CD4-positive, alpha-beta T cell treated with Interleukin-1 beta for 1 hour (primary cell): ENCODE results near the gene TTC4.

Experiments
- DNase-seq, 2 donors: peaks; one replicate each; pipeline ENCODE4 v3.0.0-alpha.2; 2020 to 2022

TTC4 gene

DNA sequence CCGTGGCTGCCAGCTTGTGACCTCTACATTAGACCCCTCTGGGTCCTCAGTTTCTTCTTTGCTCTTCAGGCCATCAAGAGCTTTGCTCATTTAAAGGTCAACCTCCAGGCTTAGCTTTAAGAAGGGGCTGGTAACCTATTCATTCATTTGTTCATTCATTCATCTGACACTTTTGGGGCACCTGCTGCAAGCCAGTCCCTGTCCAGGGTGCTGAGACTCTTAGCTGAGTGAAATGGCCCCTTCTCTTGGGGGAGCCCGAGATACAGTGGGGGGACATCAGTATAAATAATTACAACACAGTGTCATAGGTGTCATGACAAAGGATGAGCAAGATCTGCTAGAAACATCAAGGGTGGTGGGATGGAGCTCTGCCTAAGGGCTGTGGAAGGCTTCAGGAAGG, 10.5 kb upstream of the TTC4 start:
- no peak for DNase-seq

DNA sequence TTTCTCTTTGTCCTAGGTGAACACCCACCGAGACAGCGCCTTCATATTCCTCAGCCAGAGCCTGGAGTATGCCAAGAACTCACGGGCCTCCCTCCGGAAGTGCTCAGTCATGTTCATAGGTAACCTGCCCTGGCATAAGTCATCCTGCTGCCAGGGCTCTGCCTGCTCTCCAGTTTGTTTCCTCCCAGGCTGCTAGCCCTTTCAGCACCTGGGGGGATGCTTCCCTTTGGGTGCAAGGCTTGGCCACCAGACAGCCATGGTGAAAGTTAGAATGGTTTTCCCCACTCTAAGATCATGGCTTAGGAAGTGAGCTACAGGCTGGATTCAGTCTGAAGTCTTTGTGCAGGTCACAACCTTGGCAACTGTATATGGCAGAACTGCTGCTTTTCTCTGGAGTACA, 9.2 kb upstream of the TTC4 start:
- no peak for DNase-seq

DNA sequence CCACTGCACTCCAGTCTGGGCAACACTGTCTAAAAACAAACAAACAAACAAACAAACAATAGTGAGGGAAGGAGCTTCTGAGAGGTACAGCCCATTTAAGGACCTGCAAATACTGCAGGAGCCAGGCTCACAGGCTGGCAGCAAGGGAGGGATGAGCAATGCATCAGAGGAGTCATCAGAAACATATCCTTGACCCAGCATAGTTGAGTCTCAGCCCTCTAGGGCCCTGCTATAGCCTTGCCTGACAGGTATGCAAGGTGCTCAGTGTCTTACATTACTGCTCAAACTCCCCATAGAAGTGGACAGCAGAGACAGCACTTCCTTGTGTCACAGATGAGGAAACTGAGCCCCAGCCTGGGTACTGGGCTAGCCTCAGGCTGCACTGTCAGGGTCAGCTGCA, 7.3 kb upstream of the TTC4 start:
- no peak for DNase-seq

DNA sequence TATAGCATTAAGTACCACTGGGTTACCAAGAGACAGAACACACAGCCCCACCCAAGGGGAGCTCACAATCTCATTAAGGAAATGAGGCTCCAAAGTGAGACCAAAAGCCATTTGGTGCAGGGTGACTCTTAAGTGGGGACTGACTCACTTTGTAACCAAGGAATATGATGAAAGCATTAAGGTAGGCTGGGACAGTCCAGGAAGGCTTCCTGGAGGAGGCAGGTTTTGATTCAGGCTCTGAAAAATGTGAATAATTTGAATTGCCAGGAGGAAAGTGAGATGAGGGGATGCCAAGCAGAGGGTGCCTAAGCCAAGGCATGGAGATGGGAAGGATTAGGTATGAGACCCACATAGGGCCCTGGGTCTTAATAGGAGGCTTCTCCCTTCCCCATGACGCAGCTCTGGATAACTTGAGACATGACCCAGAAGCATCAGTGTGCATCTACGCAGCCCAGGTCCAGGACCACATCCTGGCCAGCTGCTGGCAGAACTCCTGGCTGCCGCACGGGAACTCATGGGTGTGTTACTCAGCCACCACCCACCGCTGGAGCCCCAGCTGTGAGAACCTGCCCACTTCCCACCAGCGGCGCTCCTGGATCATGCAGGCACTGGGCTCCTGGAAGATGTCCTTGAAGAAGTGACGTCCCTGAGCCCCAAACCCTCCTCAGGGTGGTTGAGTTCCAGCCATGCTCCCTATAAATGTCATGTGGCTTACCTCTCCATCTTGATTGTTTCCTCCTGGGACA, 5.9 kb upstream of the TTC4 start:
- DNase-seq: no peak

DNA sequence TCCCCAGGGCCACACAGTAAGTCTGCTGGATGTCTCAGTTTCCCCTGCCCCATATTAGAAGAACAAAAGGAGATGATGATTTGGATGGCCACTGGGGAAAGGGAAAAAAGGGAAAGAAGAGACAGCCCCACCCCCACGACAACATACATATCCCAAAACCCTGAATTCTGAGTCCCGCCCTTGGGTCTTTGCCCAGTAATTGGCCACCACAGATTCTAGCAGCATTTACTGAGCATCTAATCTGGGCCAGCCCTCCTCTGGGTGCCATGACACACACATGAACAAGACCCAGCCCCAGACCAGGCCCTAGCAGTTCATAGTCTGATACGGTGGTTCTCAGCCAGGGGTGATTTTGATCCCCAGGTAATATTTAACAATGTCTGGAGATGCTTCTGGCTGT, 5.2 kb upstream of the TTC4 start:
- DNase-seq: no peak

DNA sequence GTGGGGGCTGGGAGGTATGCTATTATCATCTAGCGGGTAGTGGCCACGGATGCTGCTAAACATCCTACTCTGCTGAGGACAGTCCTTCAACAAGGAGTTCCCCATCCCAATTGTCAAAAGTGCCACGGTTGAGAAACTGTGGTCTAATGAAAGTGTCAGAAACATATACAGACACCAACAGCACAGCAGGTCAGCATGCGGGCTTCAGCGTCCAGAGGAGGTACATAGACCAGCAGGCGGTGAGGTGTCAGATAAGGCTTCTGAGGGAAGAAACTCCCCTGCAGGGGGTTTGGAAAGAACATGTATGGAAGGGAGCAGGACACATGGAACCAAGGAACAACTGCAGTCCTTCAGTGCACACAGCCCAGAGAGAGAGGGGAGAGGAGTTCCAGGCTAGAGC, 4.8 kb upstream of the TTC4 start:
- DNase-seq: no peak

DNA sequence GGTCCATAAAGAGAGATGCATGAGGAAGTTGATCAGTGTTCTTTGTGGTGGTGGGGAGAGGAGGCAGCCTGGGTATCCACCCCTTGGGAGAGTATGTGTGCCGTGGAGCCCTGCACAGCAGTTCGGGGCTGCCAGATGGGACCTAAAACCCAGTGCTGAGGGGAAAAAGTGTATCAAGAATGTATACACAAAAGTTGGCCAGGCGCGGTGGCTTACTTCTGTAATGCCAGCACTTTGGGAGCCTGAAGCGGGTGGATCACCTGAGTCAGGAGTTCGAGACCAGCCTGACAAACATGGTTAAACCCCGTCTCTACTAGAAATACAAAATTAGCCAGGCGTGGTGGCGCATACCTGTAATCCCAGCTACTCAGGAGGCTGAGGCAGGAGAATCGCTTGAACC, 4.1 kb upstream of the TTC4 start:
- DNase-seq: no peak

DNA sequence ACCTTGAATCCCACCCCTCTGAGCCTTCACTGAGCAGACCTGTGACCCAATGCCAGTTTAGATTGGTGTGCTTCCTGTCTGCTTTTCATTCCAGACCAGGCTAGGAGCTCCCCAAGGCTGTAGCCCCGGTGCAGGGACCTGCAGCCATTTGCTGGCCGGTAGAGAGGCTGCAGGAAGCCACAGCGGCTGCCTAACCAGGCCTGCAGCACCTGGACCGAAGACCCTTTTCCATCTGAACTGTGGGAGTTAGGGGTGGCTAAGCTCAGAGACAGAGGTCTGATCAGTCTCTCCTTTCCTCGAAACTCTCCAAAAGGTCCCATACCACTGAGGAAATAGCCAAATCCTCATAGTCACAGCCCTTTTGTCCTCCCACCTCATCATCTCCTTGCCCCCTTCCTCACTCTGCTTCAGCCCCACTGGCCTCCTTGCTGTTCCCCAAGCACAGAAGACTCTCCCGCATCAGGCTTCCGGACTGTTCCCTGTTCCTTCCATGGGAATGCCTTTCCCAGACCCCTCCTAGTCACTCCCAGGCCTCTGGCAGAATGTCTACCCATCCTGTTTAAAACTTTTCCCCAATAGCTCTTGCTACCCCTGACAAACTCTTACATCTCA, 674 bp upstream of the TTC4 start:
- DNase-seq: no peak

DNA sequence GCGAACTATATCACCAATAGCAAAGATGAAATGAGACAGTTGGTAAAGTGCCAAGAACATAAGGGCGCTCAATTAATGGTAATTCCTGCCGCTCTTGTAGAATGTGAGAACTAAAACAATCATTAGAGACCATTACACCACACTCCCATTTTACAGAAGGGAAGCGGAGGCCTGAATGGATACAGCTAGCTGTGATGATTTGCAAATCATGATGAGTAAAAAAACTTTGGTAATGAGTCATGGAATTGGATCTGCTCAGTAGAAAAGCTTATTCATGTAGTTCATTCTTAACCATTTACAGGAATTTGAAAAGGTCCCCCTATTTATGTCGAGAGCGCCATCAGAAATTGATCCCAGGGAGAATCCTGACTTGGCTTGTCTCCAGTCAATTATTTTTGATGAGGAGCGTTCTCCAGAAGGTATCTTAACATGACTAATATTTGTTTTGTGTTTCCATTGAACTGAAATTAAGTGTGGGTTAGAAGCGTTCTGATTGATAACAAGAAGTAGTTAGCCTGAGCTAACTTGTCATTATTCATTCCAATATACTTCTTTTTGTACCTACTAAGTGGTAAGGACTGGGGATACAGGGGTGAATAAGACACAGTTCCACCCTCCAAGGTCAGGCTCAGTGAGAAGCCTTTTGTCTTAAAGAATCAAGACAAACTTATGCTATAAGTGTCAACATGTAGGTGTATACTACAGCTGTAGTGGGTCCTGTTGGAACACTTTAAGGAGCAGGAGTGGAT, 812 bp downstream of the TTC4 start:
- no peak for DNase-seq

DNA sequence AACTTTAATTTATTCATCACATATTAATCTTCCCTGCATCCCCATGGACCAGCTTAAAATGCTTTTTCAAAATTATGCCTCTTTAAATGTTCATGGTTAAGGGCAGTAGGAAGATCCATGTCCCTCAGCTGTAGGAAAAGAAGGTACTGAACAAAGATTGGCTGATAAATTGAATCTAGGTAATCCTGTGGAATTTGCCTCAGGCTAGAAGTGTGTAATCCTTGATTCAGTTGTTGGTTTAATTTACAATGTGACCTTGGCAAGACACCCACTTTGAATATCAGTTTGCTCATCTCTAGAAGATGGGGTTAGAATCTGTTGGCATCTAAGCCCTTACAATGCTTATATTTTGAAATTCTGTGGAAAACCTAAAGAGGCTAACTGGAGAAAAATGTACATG, 6.1 kb downstream of the TTC4 start:
- DNase-seq: no peak

DNA sequence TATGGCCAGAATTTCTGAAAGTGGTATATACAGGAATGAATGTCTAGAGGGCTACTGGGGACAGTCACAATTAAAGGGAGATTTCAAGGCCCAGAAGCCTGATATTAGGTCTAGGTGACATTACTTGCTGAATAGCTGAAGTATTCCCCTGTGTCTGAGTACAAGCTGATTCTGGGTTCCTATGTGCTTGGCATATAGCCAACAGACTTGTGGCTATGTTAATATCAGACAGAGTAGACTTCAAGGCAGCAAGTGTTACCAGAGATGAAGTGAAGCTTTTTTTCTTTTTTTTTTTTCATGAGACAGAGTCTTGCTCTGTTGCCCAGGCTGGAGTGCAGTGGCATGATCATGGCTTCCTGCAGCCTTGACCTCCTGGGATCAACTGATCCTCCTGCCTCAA, 8.3 kb downstream of the TTC4 start:
- DNase-seq: no peak

DNA sequence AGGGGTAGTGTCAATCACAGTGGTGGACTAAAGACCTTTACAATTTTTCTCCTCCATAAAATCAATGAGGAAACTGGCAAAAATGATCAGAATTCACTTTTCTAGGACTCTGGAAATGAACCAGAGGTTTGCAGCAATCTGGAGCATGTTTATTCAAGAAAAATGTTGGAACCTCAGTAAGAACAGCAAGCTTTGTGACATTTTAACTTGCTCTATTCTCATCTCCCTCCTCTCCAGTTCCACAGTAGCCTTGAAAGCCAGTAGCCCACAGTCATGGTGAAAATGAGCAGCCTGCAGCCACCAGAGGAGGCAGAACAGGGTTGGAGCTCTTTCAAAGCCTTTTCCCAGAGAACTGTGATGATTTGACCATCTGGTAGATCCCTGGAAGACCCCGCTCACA, 9.1 kb downstream of the TTC4 start:
- DNase-seq: no peak

DNA sequence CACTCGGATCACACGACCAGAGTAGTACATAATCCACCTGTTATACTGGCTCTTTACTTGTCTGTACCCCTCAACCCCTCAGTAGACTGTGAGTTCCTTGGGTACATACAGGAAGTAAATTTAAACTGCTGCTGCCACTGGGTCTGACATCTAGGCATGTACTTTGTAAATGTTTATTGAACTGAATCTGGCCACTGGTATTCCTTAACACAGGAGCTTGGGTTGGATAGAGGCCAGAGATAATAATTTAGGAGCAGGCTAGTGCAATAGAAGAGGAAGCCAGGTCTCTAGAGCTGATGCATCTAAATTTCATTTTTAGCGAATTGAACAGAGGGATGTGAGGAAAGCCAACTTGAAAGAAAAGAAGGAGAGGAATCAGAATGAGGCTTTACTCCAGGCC, 12.4 kb downstream of the TTC4 start:
- no peak for DNase-seq

DNA sequence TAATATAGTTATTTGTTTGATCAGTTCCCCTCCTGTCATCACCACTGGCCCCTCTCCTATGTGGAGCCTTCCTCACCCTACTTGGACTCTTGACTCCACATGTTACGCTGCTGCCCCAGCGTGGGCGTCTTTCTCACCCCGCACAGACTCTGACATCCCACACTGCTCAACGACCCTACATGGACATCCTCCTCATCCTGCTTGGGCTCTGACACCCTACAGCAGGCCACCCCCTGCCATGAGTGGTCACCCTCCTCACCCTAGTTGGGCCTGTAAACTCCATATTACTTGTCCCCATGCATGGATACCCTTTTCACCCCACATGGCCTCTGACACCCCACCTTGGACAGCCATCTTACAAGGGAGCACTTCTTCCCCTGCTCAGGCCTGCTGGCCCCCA, 21.0 kb downstream of the TTC4 start:
- DNase-seq: no peak

DNA sequence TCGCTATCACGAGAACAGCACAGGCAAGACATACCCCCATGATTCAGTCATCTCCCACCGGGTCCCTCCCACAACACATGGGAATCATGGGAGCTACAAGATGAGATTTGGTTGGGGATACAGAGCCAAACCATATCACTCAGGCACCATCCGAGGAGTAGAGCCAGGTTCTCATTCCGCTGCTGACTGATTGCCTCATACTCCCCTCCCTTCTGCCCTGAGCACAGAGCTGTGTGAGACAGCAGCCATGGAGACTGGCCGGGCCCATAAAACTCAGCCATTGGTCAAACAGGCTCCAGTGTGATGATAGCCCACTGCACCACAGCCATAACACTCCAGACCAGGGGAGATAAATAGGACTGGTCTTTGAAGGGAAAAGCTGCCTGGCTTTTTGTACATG, 22.6 kb downstream of the TTC4 start:
- DNase-seq: no peak

DNA sequence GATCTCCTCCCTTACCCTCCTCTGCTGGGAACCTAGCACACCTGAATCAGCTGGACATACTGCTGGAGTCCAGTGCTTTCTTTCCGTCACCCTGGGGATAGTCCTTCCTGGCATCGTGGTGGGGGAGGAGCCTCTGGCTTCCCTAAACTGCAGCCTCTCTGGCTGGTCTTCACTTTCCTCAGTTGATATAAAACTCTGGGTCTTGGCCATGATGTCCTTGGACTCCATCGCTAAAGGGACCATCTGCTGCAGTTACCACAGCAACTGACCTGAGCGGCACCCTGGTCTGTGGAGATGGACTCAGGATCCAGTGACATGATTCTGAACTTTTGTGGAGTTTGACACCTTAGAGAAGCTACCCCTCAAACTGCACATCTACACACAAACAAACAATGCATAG, 25.9 kb downstream of the TTC4 start:
- DNase-seq: no peak

DNA sequence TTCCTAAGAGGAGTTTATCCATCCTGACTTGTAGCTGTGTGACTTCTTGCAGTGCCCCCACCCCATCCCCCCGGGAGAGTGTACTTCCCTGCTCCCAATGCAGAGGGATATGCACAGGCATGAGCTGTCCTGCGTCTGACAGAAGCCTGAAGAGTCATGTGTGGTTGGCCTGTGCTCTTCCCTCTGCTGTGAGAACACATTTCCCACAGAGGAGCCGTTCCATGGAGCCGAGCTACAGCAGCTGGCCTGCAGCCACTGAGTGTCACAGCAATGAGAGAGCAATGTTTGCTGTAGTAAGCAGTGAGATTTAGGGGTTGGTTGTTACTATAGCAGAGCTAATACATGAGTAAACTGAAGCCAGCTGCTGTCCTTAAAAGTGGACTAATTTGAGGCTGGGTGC, 26.6 kb downstream of the TTC4 start:
- no peak for DNase-seq

DNA sequence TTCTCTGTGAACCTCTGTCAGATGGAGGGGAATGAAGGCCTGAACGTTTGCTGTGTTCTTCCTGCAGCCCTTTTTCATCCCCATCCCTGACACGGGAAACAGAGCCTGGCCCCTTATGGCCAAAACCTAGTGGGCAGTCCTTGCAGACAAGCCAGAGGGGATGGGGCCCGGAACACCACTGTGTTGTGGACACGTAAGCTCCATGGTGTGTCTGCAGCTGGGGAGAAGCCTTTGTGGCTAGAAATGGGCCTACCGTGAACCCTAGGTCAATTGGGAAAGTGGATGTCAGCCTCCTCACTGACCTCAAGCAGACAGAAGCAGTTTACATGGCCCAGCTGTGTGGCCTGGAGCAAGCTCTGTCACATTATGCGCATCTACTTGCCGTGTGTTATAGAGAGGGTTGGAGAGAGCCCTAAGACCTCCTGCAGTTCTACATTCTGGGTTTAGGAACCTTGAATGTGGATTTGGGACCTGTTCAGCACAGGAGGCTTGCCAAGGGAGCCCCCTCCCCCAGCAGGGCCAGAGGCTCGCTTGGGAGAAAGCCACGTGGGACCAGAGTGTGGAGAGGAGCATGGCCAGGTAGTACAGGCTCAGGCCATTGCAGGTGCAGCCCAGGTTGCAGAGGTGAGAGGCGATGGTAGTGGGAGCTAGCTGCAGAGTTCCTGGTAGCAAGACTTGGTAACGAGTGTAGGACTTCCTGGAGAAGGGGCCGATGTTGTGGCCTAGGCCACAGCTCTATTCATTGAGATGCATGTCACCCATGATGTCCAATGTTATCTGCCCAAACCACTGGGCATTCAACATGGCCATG, 28.0 kb downstream of the TTC4 start:
- no peak for DNase-seq

DNA sequence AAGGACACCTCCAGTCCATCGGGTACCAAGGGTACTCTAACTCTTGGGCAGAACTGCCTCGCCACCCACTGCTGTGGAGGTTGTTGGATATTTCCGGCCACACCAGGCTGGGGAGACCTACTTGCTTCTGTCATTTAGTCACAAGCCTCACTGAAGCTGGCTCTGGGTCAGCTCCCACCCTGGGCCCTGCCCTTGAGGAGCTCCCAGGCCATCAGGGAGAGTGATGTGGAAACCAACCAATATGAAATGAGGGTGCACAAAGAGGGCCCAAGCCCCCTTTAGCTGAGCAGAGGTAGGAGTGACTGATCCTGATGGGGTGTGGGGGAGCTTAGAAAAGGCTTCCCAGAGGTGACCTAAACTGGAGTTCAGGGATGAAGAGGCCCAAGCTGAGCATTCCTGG, 29.0 kb downstream of the TTC4 start:
- DNase-seq: no peak

DNA sequence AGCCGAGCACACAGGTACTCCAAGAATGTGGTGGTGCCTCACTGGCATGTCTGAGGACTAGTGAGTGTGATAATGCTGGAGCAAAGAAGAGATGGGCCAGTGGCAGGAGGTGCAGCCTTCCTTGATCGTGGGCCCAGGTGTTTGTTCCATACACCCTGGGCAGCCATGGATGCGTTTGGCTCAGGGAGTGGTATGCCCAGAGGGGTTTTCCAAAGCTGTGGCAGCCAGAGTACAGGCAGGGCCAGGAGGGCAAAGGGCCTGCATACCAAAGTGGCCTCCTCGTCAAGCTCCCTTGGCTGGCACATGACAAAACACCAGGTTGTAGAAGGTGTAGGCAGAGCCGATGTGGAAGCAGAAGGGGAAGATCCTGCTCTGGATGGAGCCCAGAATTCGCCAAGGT, 29.6 kb downstream of the TTC4 start:
- no peak for DNase-seq

DNA sequence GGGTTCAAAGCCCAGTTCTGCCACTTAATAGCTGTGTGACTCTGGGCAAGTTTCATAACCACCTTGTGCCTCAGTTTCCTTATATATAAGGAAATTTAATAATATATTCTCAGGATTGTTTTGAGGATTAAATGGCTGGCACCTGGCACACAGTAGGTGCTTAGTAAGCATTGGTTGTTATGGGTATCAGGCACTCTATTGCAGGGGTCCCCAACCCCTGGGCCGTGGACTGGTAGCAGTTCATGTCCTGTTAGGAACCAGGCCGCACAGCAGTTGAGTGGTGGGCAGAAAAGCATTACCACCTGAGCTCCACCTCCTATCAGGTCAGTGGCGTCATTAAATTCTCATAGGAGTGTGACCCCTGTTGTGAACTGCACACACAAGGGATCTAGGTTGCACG, 30.2 kb downstream of the TTC4 start:
- no peak for DNase-seq

DNA sequence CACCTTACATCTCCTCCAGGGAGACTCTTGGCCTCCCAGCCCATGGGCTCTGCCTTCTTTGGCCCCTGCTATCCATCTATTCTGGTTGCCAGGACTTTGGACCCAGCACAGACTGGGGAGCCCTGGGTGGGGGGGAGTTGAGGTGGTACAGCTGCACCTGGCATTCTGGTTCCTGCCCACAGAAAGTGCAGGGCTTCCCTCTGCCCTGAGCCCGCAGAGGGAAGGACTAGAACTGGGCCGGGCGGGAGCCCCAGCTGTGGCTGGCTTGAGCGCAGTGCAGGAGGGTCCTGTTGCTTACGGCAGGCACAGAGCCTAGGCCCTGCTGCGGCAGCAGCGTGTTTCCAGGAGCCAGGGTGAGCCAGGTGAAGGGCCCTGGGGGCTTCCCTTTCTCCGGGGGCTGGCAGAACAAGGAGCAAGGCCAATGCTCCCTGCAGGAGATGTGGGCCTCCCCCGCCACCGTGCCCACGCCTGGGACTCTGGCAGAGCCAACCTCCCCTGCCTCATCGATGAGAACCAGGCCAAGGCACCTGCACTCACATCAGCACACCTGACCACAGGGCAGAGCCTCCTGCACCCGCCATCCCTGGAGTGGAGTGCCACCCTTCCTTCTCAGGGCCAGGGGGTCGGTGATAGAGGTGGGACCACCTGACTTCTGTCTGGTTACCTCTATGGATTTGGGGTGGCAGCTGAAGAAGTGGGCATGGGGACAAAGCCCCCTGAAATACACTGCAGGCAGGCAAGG, 32.6 kb downstream of the TTC4 start:
- DNase-seq: no peak

DNA sequence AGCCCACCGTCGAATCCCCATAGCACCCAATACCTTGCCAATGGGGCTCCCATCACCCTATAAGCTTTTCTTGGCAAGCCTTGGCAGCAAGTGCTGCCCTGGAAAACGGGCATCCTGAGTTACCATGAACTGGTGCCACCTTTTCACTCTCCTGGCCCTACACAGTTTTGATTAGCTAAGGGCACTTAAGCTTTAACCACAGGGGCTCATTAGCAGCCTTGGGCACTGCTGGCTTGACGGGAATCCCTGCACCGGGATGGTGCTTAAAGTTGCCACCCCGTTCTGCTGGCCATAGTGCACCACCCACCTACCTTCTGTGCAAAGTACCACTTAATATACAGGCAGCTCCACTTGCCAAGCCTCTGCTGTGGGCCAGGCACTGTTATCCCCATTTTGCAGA, 34.9 kb downstream of the TTC4 start:
- no peak for DNase-seq
